ENCODE data around the gene LCN12.
A peak's percentile ranks its signal among the peaks of the same experiment; 100 is the strongest.

The LCN12 gene

GRCh38 chr9:136941231-136942111, 10.6 kb upstream of the LCN12 start:
- Histone ChIP-seq H3K4me1 (ENCODE audit: control insufficient read depth, low read length) (peaks cover 9% of the 10 kb centered on the region), H3F3A (ENCODE audit: control insufficient read depth, insufficient read depth) (peaks cover 8% of the 10 kb centered on the region; the same call in 1 of the 2 replicates), H3K4me3 (ENCODE audit: low read length) (no peak overlapping the region), H3K36me3 (ENCODE audit: control insufficient read depth, low read length) (peaks cover 42% of the 10 kb centered on the region), H3K79me2 (ENCODE audit: control insufficient read depth, low read length) (peaks cover 31% of the 10 kb centered on the region), H3K9me3 (ENCODE audit: control insufficient read depth, insufficient read depth, low read length) (no peaks in the 10 kb centered on the region), H4K20me1 (ENCODE audit: control insufficient read depth, insufficient read depth, low read depth, low read length) (0 out of 2 replicates have a peak, but pooled peaks cover 3% of the 10 kb centered on the region), H3K27me3 (ENCODE audit: control insufficient read depth, low read length) (no peaks in the 10 kb centered on the region), H3K4me2 (ENCODE audit: low read length) (no peak overlapping the region), H3K9me2 (replicated peaks; ENCODE audit: control insufficient read depth, low read length) (no peaks in the 10 kb centered on the region), H3K27ac (ENCODE audit: low read depth, low read length) (no peak overlapping the region)
- no peak for TF ChIP-seq EZH2phosphoT487 (IDR thresholded peaks at IDR 0.05; ENCODE audit: borderline replicate concordance, low read length)

- 0 out of 2 replicates have a peak, but pooled peaks cover 3% of the 10 kb centered on the region for H3F3A ChIP-seq (ENCODE audit: control insufficient read depth, insufficient read depth)
- 0 out of 2 replicates have a peak, but pooled peaks cover 3% of the 10 kb centered on the region for H4K20me1 ChIP-seq (ENCODE audit: control insufficient read depth, insufficient read depth, low read depth, low read length)
- no peaks in the 10 kb centered on the region for H3K27me3 ChIP-seq (ENCODE audit: control insufficient read depth, low read length)
- no peaks in the 10 kb centered on the region for H3K9me3 ChIP-seq (ENCODE audit: control insufficient read depth, insufficient read depth, low read length)
- peaks cover 40% of the 10 kb centered on the region for H3K36me3 ChIP-seq (ENCODE audit: control insufficient read depth, low read length)
- H3K4me3 ChIP-seq (ENCODE audit: low read length) = no peak overlapping the region
- H3K9me2 ChIP-seq (replicated peaks; ENCODE audit: control insufficient read depth, low read length) = no peaks in the 10 kb centered on the region
- peaks cover 29% of the 10 kb centered on the region for H3K79me2 ChIP-seq (ENCODE audit: control insufficient read depth, low read length)
- TF ChIP-seq EZH2phosphoT487 (IDR thresholded peaks at IDR 0.05; ENCODE audit: borderline replicate concordance, low read length) (no peak), CTCF (IDR thresholded peaks at IDR 0.05; ENCODE audit: low read depth, low read length, poor library complexity, severe bottlenecking) (no peak)
- H3K4me1 ChIP-seq (ENCODE audit: control insufficient read depth, low read length) = peaks cover 9% of the 10 kb centered on the region
- no peak overlapping the region for H3K27ac ChIP-seq (ENCODE audit: low read depth, low read length)
- H3K4me2 ChIP-seq (ENCODE audit: low read length) = no peak overlapping the region; the same call in 1 of the 2 replicates
These were observed 9.8 kb upstream of the LCN12 start for GRCh38 chr9:136942112-136942880.

GRCh38 chr9:136942881-136943230, 9.2 kb upstream of the LCN12 start:
- Histone ChIP-seq H4K20me1 (ENCODE audit: control insufficient read depth, insufficient read depth, low read depth, low read length) (0 out of 2 replicates have a peak, but pooled peaks cover 3% of the 10 kb centered on the region), H3K4me3 (ENCODE audit: low read length) (peak overlapping the region; percentile 84; the same call in 1 of the 2 replicates)

More at GRCh38 chr9:136942881-136943230, 9.2 kb upstream of the LCN12 start:
- Histone ChIP-seq H3K27ac (ENCODE audit: low read depth, low read length) (no peak overlapping the region), H3K4me1 (ENCODE audit: control insufficient read depth, low read length) (peaks cover 9% of the 10 kb centered on the region), H3F3A (ENCODE audit: control insufficient read depth, insufficient read depth) (0 out of 2 replicates have a peak, but pooled peaks cover 3% of the 10 kb centered on the region), H3K36me3 (ENCODE audit: control insufficient read depth, low read length) (peaks cover 35% of the 10 kb centered on the region), H3K27me3 (ENCODE audit: control insufficient read depth, low read length) (no peaks in the 10 kb centered on the region), H3K9me3 (ENCODE audit: control insufficient read depth, insufficient read depth, low read length) (no peaks in the 10 kb centered on the region), H3K9me2 (replicated peaks; ENCODE audit: control insufficient read depth, low read length) (no peaks in the 10 kb centered on the region), H3K79me2 (ENCODE audit: control insufficient read depth, low read length) (peaks cover 26% of the 10 kb centered on the region), H3K4me2 (ENCODE audit: low read length) (peak overlapping the region; percentile 77)
- TF ChIP-seq EZH2phosphoT487 (IDR thresholded peaks at IDR 0.05; ENCODE audit: borderline replicate concordance, low read length) (no peak), CTCF (IDR thresholded peaks at IDR 0.05; ENCODE audit: low read depth, low read length, poor library complexity, severe bottlenecking) (no peak)

All from DOHH2 (cell line).